8988T (cell line): ENCODE results near the gene OPCML.

Experiments
- DNase-seq: peaks from one replicate; pipeline ENCODE4 v3.0.0; 2011

Gene OPCML

DNA sequence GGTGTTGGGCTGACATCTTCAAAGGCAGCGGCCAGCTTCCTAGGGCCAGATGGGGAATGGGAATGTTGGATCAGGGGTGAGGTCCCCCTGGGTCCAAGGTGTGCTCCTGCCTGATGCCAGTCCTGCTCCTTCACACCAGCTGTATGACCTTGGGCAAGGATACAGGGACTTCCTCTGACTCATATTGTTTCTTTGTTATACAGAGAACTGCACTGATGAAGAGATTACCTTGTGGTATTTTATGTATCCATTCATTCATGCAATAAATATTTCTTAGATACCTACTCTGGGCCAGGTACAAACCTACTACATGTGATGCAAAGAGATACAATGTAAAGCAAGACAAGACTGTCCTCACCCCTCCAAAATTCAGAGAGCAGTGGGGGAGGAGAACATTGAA, 3.9 kb upstream of the OPCML start:
- DNase-seq = no peak

DNA sequence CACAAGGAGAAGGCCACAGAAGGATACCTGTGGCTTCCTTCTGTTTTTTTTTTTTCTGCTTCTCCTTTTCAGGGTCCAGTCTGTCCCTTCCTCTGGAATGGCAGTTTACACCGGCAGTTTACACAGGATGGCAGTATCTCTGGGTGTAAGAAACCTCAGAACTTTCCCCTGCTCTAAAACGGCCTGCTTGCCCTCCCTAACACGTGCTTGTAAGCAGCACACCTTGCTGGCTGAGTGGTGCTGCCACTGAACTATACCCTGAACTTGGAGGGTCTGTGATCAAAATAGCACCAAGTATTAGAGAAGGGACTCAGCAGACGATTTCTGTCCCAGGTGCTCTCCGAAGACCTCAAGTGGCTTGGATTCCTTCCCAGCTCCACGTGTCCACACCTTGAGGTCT, 904 bp upstream of the OPCML start:
- DNase-seq = no peak

- no peak for DNase-seq
Observed at GRCh38 chr11:133531458-133531857, 843 bp downstream of the OPCML start.

DNA sequence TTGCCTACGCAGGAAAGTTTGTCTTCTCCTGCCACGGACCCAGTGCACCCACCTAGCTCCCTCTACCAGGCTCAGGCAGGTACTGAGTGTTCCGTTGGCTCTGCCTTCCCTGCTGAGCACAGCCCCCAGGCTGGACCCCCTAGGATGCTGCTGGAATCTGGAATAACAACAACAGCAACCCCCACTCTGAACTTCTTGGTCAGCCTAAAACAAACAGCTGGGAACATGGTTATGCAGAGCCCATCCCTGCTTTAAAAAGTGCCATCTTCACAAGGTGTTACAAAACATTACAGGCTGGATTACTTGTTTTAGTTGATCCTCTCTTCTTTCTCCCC, 1.8 kb downstream of the OPCML start:
- DNase-seq = no peak

DNA sequence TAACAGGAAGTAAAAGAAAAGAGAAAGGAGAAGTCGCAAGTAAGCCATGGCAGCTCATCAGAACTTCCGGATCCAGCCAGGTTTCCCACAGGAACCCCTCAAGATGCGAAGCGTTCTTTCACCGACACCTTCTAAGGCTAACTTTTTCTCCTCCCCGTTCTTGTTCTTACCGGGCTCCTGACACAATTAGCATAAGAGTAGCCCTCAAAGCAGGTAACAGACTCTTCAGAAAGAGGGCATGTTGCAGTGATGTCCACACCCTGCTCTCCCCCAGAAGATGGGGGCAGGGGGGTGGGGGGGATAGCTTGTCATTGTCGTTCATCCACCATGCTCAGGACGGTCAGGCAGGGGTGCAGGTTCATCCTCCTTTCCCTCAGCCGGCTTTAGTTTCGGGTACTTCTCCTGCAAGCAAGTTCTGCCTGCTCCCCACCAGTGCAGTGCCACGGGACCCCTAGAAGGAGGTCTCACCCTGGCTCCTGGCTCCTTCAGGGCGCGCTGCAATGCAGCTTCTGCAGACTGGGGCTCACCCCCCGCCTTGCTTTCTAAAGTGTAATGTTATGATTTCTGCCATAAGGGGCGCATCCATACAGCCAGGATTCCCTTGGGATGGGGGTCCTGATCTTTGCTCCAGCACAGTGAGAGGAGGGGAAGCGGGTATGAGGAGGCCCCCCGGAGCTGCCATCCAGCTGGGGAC, 2.3 kb downstream of the OPCML start:
- DNase-seq = no peak

DNA sequence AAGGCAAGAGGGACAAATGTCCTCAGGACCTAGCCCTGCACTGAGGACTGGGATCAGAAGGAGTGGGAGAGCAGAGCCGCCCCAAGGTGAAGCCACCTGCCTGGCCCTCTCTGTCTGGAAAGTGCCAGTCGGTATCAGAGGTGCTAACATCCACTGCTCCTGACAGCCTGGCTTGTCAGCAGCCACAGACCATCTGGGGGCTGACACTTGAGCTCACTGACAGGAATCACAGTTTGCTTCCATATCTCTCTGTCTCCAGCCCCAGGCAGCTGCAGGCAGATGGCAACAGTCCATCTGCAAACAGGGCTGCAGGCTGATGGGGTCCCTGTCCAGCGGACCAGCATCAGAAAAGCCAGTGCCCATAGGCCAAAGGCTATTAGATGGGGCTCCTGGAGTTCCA, 5.5 kb downstream of the OPCML start:
- no peak for DNase-seq

GRCh38 chr11:133525976-133526375, 6.3 kb downstream of the OPCML start:
- no peak for DNase-seq

GRCh38 chr11:133524488-133524887, 7.8 kb downstream of the OPCML start:
- no peak for DNase-seq

DNA sequence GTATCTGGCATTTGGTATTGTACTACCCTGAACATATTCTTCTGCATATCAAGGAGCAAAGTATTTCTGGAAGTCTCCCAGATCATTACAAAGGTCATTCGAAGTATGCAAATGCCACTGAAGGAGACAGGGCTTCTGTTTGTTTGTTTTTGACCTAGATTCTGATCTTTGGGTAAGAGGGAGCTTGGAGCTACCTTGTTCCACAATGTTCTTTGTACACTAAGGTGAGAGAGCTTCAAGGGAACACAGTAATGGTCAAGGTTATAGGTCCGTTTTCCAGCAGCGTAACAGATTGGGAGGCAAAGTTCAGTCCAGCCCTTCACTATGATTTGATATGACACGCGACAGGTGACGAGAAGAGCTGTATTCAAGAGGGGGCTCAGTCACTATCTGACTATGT, 10.0 kb downstream of the OPCML start:
- no peak for DNase-seq

DNA sequence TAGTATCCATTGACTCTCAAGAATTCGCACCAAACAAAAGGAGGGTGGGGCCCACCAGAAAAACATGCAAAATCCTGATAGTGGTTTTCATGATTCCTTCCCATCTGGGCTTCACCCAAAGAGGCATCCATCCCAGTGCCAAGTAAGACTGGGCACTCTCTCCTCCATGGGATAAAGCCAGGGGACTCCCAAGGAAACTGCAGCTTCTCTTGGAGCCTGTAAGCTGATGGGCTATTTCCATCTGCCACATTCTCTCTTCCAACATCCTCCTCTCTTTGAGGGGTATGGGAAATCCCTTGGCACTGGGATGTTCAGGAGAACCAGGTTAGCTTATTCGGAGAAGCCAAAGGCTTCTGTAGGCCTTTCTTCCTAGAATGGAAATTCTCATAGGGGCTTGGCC, 10.8 kb downstream of the OPCML start:
- DNase-seq = no peak

- DNase-seq = no peak
Observed at GRCh38 chr11:133520707-133521106, 11.6 kb downstream of the OPCML start.

GRCh38 chr11:133519560-133519959, 12.7 kb downstream of the OPCML start:
- DNase-seq = no peak

DNA sequence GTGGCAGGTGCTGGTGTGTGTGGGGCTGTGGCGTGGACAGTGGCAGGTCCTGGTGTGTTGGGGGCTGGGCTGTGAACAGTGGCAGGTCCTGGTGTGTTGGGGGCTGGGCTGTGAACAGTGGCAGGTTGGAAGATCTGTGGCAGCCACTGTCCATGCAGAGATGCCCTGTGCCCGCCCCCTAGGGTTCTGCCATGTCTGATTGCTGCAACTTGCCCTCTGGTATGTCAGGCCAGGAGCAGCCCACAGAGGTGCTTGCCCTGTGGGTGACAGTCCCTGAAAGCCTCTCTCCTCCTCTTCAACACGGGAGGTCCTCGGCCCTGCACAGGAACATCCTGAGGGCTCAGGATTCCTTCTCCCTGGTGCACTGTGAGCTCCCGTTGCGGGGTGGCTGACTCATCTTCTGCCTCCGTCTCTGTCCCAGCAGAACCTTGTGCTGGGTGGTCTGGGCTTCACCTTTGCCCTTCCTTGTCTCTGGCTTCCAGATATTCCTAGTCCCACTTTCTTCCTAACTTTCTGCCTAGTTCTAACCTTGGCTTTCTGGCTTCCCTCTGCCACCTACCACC, 13.5 kb downstream of the OPCML start:
- DNase-seq = no peak

- DNase-seq = no peak
Observed at GRCh38 chr11:133516845-133517244, 15.5 kb downstream of the OPCML start.

- DNase-seq = no peak
Observed at GRCh38 chr11:133515107-133515506, 17.2 kb downstream of the OPCML start.

DNA sequence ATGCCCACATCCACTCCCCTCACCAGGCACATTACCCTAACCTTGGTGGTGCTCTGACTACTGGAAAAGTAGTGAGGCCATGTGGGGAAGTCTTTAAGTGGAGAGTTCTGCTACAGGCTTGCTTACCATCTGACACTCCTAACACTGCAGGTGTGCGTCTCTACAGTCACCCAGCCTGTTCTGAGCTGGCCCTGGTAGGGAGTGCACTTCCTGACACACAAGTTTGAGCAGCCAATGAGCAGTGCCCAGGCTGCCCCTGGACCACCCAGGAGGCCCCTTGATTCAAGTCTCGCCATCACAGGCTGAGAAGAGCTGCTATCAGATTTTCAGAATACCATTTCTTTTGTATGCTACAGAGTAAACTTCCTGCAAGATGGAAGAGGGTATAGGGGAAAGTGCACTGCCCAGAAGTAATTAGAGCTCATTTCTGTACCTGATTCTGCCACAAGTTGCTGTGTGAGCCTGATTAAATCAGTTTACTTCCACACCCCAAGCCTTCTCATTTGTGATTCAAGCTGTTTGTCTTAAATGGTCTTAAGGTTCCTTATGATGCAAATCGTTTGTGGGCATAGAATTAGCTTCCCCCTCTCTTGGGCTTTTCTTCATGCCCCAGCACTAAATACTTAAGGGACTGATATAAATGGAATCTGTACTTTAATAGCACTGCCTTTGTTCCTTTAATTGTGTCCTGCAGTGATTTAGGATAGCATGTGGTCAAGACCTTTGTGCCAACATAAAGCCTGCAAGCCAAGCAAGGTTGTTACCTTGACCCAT, 22.2 kb downstream of the OPCML start:
- no peak for DNase-seq

- DNase-seq = no peak
Observed at GRCh38 chr11:133508468-133508867, 23.8 kb downstream of the OPCML start.

DNA sequence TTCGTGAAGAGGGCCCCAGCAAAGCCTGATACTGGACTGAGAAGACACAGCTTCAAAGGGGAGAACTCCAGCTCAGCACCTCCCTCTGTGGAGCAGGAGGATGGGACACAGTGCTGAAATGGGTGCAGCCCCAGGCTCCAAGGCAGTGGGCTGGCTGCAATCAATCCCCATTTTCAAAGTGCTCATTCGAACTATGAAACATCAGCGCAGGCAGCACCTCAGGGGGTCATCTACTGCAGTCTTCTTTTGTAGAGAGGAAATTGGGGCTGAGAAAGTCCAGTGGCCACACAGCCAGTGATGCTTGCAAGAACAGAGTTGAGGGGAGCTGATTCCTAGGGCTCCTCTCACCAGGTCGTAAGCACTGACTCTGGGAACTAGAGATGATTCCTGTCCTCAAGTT, 25.1 kb downstream of the OPCML start:
- no peak for DNase-seq

GRCh38 chr11:133506551-133507094, 25.7 kb downstream of the OPCML start:
- no peak for DNase-seq

GRCh38 chr11:133506023-133506422, 26.3 kb downstream of the OPCML start:
- DNase-seq = no peak

DNA sequence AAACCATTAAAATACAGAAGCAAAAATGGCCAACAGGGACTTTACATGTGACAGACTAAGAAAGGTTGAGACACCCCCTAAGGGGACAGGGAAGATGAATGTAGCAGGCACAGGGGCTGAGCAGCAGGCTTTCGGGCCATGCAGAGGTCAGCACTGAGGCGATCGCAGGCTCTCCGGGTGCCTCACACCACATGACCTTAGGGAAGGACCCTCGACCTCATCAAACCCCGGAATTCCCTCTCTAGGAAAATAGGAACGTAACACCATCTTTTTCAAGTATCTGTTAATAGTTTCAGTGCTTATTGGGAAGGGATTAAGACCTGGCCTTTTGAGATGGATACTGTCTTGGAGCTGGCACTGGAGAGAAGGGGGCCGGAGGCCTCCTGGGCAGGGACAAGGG, 27.4 kb downstream of the OPCML start:
- no peak for DNase-seq

- DNase-seq = no peak
Observed at GRCh38 chr11:133503776-133504175, 28.5 kb downstream of the OPCML start.

DNA sequence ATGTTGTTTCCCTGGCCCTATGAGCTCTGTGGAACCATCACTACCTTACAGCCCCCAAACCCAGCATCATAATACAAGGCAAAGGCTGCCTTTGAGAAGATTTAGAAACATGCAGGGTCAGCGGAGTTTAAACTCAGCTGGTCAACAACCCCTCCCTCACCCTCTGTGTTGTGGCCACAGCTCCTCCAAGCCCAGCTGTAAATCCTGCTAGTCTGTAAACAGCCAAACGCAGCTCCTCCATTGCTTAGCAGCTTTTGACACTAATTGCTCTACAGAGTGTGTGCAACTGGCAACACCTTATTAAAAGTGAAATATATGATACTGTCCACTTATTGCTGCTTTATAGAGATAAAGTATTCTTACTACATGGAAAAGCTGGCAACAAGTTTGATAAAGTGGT, 29.1 kb downstream of the OPCML start:
- no peak for DNase-seq
